HAP-1 (cell line): Measurements from ENCODE around the gene FMO5.
"Not testable (repeated sequence)": the region's sequence is repeated elsewhere in the genome, so short reads cannot be mapped to it uniquely, and the experiment has no call there.

Experiments
- DNase-seq, 2 experiments: peaks; one replicate each; pipeline ENCODE4 v3.0.0-alpha.2; 2016 to 2020; ENCODE audit warnings: low spot score in 2 of 2
- H3K27me3 ChIP-seq: fragments of 250-450 bp; sonication (Bioruptor Pico); 2 replicates; pipeline ENCODE4 v1.5.1; 2020; ENCODE audit warnings: low read depth, mild to moderate bottlenecking, moderate library complexity
- H3K36me3 ChIP-seq: fragments of 250-450 bp; sonication (Bioruptor Pico); replicated peaks from 2 replicates; pipeline ENCODE4 v1.5.1; 2020; ENCODE audit warnings: mild to moderate bottlenecking
- H3K4me1 ChIP-seq: fragments of 250-450 bp; sonication (Bioruptor Pico); 2 replicates; pipeline ENCODE4 v1.5.1; 2020; ENCODE audit warnings: mild to moderate bottlenecking
- H3K4me3 ChIP-seq: fragments of 250-450 bp; sonication (Bioruptor Pico); 2 replicates; pipeline ENCODE4 v1.5.1; 2020; ENCODE audit warnings: mild to moderate bottlenecking, moderate library complexity
- H3K9me3 ChIP-seq: fragments of 250-450 bp; sonication (Bioruptor Pico); 2 replicates; pipeline ENCODE4 v1.5.1; 2020; ENCODE audit warnings: mild to moderate bottlenecking, moderate library complexity
- in situ Hi-C: fragments of 300-500 bp; cut with MboI; formaldehyde crosslinking; loops from 3 replicates; pipeline ENCODE4 v1.14.3; 2020; ENCODE audit warnings: low sequenced_read_pairs, inconsistent platforms, mixed read lengths

Gene FMO5

GRCh38 chr1:147209825-147210821 lies 15.0 kb downstream of the FMO5 start:
- in situ Hi-C loops: no loop called here
- no peak for DNase-seq
- no peak overlapping the region for H3K4me3 ChIP-seq
- no peaks in the 10 kb centered on the region; the same call in 1 of the 2 replicates for H3K27me3 ChIP-seq
- H3K9me3 ChIP-seq: no peaks in the 10 kb centered on the region
- H3K4me1 ChIP-seq: no peaks in the 10 kb centered on the region
- H3K36me3 ChIP-seq: no peaks in the 10 kb centered on the region

- Histone ChIP-seq H3K36me3 (no peaks in the 10 kb centered on the region), H3K4me3 (no peak overlapping the region), H3K27me3 (no peaks in the 10 kb centered on the region; the same call in 1 of the 2 replicates), H3K9me3 (no peaks in the 10 kb centered on the region), H3K4me1 (no peaks in the 10 kb centered on the region)
- in situ Hi-C loops: no loop called here
- DNase-seq: no peak
These were observed 16.5 kb downstream of the FMO5 start for GRCh38 chr1:147208619-147209018.

GRCh38 chr1:147207192-147207591 lies 17.9 kb downstream of the FMO5 start:
- no peak overlapping the region for H3K4me3 ChIP-seq
- in situ Hi-C loops: no loop called here
- DNase-seq: no peak
- H3K9me3 ChIP-seq: no peaks in the 10 kb centered on the region
- H3K4me1 ChIP-seq: no peaks in the 10 kb centered on the region
- no peaks in the 10 kb centered on the region for H3K36me3 ChIP-seq
- H3K27me3 ChIP-seq: no peaks in the 10 kb centered on the region; the same call in 1 of the 2 replicates

- Histone ChIP-seq H3K9me3 (no peaks in the 10 kb centered on the region), H3K27me3 (no peaks in the 10 kb centered on the region), H3K4me3 (no peak overlapping the region), H3K36me3 (no peaks in the 10 kb centered on the region), H3K4me1 (no peaks in the 10 kb centered on the region)
- in situ Hi-C loops: no loop called here
- DNase-seq: no peak
These were observed 21.1 kb downstream of the FMO5 start for GRCh38 chr1:147204080-147204479.

- DNase-seq: no peak
- Histone ChIP-seq H3K4me3 (no peak overlapping the region), H3K9me3 (no peaks in the 10 kb centered on the region), H3K36me3 (no peaks in the 10 kb centered on the region), H3K4me1 (no peaks in the 10 kb centered on the region), H3K27me3 (no peaks in the 10 kb centered on the region)
- in situ Hi-C loops: no loop called here
These were observed 22.6 kb downstream of the FMO5 start for GRCh38 chr1:147202576-147202975.

GRCh38 chr1:147201786-147202185 lies 23.4 kb downstream of the FMO5 start:
- H3K4me3 ChIP-seq: no peak overlapping the region
- DNase-seq: no peak
- no peaks in the 10 kb centered on the region for H3K4me1 ChIP-seq
- H3K9me3 ChIP-seq: no peaks in the 10 kb centered on the region
- peaks cover under 1% of the 10 kb centered on the region; the same call in 1 of the 2 replicates for H3K27me3 ChIP-seq
- no peaks in the 10 kb centered on the region for H3K36me3 ChIP-seq
- in situ Hi-C loops: no loop called here

- no peaks in the 10 kb centered on the region for H3K4me1 ChIP-seq
- H3K36me3 ChIP-seq: no peaks in the 10 kb centered on the region
- no peak for DNase-seq
- in situ Hi-C loops: no loop called here
- no peak overlapping the region for H3K4me3 ChIP-seq
- H3K27me3 ChIP-seq: peaks cover 4% of the 10 kb centered on the region; the same call in 1 of the 2 replicates
- H3K9me3 ChIP-seq: no peaks in the 10 kb centered on the region
These were observed 23.9 kb downstream of the FMO5 start for GRCh38 chr1:147201276-147201675.

GRCh38 chr1:147197324-147197723 lies 27.8 kb downstream of the FMO5 start:
- H3K4me1 ChIP-seq, in situ Hi-C loops, H3K27me3 ChIP-seq, DNase-seq, H3K9me3 ChIP-seq, H3K36me3 ChIP-seq, H3K4me3 ChIP-seq: not testable (repeated sequence)

GRCh38 chr1:147189514-147189913 lies 35.6 kb downstream of the FMO5 start:
- H3K36me3 ChIP-seq: no peaks in the 10 kb centered on the region
- DNase-seq: no peak
- H3K4me3 ChIP-seq: no peak overlapping the region
- H3K9me3 ChIP-seq: no peaks in the 10 kb centered on the region
- in situ Hi-C loops: no loop called here
- peaks cover 11% of the 10 kb centered on the region; the same call in 1 of the 2 replicates for H3K27me3 ChIP-seq
- H3K4me1 ChIP-seq: peaks cover 2% of the 10 kb centered on the region; the same call in 1 of the 2 replicates

GRCh38 chr1:147185432-147185831 lies 39.7 kb downstream of the FMO5 start:
- no peak overlapping the region for H3K4me3 ChIP-seq
- peaks cover 11% of the 10 kb centered on the region; the same call in 1 of the 2 replicates for H3K27me3 ChIP-seq
- H3K4me1 ChIP-seq: peaks cover 2% of the 10 kb centered on the region; the same call in 1 of the 2 replicates
- no peak for DNase-seq
- no peaks in the 10 kb centered on the region for H3K9me3 ChIP-seq
- no peaks in the 10 kb centered on the region for H3K36me3 ChIP-seq
- in situ Hi-C loops: no loop called here

GRCh38 chr1:147177611-147178380 lies 47.3 kb downstream of the FMO5 start:
- Histone ChIP-seq H3K36me3 (no peaks in the 10 kb centered on the region), H3K9me3 (no peaks in the 10 kb centered on the region), H3K4me3 (no peak overlapping the region), H3K27me3 (no peaks in the 10 kb centered on the region), H3K4me1 (peaks cover 5% of the 10 kb centered on the region; the same call in 1 of the 2 replicates)
- no peak for DNase-seq
- in situ Hi-C loops: no loop called here

- no peaks in the 10 kb centered on the region for H3K9me3 ChIP-seq
- peak within 1 kb of the TSS; percentile 93 for H3K4me3 ChIP-seq
- peaks cover 2% of the 10 kb centered on the region; the same call in 1 of the 2 replicates for H3K36me3 ChIP-seq
- DNase-seq: peak; percentile 92 to 93
- in situ Hi-C loops: loop anchor here (5.0 kb wide), 1 partner anchor 70 kb away; the partner anchor contains the start of gene CHD1L
- no peaks in the 10 kb centered on the region for H3K27me3 ChIP-seq
- H3K4me1 ChIP-seq: peaks cover 30% of the 10 kb centered on the region
These were observed 52.7 kb downstream of the FMO5 start, which contains the start of gene PRKAB2 for GRCh38 chr1:147172168-147173016. Gene PRKAB2 (minus strand): TSS chr1:147172470. CDS start chr1:147172144, 326 bp downstream.
